HG03457 (cell line): ENCODE measurements around the gene RAI14.
"Not testable (repeated sequence)": the region's sequence is repeated elsewhere in the genome, so short reads cannot be mapped to it uniquely, and the experiment has no call there.

Source experiments
- ATAC-seq: cut with Tn5 transposase; IDR thresholded peaks from one replicate; pipeline ENCODE4 v1.9.1; 2021; ENCODE audit warnings: moderate number of reproducible peaks; ENCODE audit not compliant: unreplicated experiment

RAI14 gene

GRCh38 chr5:34724741-34725140 lies 68.6 kb downstream of the RAI14 start:
- no peak for ATAC-seq

GRCh38 chr5:34727166-34727749 lies 71.1 kb downstream of the RAI14 start:
- ATAC-seq = not testable (repeated sequence)

DNA sequence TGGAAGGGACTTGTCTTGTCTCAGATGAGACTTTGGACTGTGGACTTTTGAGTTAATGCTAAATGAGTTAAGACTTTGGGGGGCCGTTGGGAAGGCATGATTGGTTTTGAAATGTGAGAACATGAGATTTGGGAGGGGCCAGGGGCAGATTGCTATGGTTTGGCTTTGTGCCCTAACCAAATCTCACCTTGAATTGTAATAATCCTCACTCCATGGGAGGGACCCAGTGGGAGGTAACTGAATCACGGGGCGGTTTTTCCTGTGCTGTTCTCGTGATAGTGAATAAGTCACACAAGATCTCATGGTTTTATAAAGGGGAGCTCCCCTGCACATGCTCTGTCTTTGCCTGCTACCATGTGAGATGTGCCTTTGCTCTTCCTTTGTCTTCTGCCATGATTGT lies 72.1 kb downstream of the RAI14 start:
- no peak for ATAC-seq

DNA sequence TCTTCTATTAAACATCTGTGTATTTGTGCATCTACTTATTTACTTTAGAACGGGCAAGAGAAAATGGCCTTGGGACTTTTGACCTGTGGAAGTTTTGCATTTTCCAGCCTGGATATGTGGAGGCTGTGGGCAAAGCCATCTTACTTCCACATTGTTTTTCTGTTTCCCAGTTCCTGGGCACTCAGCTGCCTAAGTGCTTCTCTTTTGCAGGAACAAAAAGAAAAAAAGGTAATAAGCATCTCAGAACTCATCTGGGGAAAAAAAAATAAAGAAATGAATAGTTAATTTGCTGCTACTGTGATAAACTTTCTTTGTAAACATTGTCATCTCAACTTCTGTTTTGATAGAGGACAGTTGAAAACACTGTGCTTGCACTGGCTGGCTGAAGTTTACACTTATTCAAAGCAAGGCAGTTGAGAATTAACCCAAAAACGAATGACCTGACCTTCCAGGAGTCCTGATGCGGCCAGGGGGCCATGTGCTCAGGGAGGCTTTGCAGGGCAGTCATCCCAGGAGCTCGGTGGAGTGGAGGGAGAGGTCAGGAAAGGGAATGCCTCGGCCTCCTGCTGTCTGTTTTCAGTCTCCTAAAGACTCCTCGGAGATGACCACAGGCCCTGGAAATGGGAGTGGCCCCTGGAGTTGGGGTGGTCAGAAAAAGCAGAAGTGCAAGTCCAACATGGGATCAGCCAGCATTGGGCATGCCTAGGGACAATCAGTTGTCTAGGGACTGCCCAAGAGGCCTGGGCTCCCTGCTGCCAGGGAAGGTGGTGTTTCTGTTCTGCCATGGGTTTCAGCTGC lies 75.5 kb downstream of the RAI14 start:
- no peak for ATAC-seq

DNA sequence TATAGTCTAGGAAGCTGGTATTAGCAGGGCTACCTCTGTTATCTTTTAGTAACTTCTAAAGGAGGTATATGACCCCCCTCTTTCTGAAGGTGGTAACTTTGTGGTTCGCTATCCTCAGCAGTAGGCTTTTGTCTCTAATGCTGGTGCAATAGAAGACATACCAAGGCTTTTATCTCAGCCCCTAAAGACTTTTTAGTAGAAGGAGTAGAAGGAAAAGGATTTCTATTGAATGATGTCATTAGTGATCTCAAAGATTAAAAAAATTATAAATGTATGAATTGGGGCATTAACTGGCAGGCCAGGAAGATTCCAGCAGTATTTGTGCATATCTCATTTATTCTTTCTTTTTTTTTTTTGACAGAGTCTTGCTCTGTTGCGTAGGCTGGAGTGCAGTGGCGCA lies 78.2 kb downstream of the RAI14 start:
- ATAC-seq = no peak

DNA sequence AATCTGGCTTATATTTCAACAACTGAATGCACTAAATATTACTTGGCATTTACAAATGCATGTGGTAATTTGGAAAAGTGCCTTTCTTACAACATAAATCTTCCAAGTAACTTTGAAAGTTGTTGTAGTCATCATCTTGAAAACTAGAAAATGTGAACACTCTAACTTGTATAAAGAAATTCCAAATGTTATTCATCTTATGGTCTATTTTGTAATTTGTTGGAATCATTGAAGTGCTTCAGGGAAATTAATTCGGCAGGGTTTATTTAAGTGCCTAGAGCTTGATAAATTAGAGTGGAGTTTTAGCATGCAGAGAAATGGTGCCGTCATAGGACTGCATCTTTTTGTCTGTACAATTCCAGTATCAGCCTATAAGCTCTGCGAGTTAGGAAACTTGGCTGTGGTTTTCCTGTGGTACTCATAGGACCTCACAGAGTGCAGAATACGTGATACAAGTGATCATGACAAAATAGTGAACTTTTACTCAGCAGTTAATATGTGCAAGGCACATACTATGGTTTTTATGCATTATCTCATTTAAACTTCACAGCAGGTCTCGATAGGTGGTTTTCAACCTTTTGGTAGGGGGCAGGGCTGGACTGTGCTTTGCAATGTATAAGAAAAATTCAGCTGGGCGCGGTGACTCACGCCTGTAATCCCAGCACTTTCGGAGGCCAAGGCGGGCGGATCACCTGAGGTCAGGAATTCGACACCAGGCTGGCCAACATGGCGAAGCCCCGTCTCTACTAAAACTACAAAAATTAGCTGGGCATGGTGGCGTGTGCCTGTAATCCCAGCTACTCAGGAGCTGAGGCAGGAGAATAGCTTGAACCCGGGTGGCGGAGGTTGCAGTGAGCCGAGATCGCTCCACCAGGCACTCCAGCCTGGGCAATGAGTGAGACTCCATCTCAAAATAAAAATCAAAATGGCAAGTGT lies 79.6 kb downstream of the RAI14 start:
- no peak for ATAC-seq

- no peak for ATAC-seq
Observed at GRCh38 chr5:34736445-34737115, 80.5 kb downstream of the RAI14 start.

GRCh38 chr5:34737731-34738130 lies 81.6 kb downstream of the RAI14 start:
- ATAC-seq = no peak

DNA sequence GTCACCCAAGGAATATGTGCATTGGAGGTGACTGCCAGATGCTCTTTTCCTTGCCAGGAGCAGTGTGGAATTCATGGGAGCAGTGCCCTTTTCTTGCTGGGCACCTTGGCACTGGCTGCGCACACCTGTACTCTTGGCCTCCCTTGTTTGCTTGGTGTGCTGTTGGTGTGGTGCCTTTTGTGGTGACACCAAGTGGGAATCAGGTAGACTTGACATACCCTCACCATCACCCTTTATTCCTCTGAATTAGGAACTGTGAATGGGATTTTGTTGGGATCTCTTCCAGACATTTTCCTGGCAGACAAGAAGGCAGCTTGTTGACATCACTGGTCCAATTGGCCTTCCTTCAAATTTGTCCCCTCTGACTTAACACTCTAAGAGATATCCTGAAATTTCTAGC lies 82.3 kb downstream of the RAI14 start:
- no peak for ATAC-seq

DNA sequence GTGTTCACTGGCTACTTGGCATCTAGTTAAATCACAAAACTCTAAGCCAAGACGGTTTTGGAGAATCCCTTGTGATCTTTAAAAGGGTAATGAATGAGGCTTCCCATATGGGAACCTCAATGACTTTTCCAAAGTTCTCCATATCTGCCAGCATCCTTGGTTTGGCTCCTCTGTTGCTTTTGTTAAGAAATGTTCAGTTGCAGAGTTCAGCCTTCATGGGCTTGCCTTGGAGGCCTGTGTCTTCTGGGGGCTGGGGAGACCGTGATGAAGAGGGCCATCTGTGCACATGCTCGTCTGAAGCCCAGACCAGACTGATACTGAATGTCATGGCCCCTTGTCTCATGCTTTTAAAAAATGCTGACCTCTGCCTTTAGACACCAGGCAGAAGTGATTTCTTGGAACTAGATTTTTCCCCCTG lies 84.3 kb downstream of the RAI14 start:
- no peak for ATAC-seq

DNA sequence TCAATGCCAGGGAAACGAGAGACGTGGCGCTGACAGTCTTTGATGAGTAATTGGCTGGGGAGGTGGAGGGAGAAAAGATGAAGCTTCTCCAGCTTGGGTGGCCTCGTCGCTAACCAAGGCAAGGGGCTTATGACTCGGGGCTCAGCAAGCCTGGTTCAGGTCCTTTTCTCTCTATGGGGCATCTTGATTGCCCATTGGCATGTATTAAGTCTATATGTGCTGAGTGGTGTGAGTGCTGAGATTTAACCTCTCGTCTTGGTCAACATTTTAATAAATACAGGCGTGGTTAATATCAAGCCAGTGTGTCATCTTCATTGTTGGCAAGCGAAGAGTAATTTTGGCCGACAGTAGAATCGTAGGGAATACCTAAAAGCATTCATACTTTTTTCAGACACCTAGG lies 85.9 kb downstream of the RAI14 start:
- no peak for ATAC-seq

- no peak for ATAC-seq
Observed at GRCh38 chr5:34743878-34744277, 87.8 kb downstream of the RAI14 start.

DNA sequence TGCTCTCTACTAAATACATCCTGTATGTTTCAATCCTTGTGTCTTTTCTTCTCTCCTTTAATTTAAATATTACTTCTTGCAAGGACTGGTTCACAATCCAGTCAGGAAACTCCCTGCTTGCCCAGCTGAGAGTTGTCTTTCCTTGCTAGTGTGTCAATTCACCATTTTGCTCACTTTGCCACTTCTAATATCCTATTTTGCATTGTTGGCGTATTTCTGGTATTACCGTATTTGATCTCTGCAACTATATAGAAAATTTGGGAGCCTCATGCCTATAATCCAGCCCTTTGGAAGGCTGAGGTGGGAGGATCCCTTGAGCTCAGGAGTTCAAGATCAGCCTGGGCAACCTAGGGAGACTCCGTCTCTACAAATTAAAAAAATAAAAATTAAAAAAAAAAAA lies 92.3 kb downstream of the RAI14 start:
- no peak for ATAC-seq

DNA sequence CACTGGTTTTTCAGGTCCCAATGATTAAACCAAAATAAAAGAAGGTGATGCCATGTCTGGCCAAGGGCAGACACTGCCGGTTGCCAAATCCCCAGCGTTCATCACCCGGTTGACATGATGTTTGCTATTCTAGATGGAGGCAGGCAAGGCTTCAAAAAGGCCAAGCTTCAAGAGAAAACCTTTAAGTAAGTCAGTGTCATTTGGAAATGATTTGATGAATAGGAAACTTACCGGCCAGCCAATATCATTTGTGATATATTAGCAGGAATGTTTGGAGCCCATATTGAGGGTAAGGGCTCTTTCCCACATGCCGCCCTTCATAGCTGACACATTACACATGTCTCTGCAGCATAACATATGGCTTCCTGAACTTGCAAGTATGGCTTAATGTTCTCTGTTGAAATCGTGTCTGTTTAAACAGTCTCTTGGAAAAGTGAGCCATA lies 93.3 kb downstream of the RAI14 start:
- no peak for ATAC-seq

DNA sequence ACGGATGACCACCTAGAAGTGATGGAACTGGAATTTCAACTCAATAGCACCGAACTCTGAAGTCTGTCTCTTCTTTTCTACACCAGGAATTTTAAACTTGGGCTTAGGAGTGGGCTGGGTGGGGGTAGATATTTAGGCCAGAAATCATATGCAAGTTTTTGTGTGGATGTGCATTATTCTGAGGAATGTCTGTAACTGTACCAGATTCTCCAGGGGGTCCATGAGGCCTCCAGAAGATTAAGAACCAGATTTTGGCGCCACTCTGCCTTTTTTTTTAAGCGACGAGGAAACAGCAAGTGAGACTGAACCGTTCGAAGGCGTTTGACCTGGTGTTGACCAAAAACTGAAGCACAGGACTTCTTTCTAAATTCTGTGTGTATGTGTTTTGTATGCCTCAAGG lies 94.1 kb downstream of the RAI14 start:
- no peak for ATAC-seq

- ATAC-seq = no peak
Observed at GRCh38 chr5:34751807-34752736, 95.9 kb downstream of the RAI14 start.

GRCh38 chr5:34753236-34753635 lies 97.1 kb downstream of the RAI14 start:
- not testable (repeated sequence) for ATAC-seq

DNA sequence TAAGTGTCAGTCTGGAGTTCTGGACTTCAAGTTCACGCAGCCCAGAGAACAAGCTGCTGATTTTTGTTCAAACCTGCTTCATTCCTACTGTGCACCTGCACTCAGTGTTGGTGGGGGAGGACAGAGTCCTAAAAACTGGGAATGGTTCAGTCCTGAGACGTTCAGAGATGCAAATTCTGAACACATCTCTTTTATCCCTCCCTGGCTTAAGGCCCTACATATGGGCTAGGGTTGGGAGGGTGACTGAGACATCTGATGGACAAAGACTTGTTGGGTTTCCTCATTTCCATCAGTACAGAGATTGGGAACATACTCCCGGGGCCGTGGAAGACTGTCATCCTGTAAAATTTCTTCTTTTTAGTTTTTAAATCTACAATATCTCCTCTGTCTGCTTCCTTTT lies 99.8 kb downstream of the RAI14 start:
- no peak for ATAC-seq

DNA sequence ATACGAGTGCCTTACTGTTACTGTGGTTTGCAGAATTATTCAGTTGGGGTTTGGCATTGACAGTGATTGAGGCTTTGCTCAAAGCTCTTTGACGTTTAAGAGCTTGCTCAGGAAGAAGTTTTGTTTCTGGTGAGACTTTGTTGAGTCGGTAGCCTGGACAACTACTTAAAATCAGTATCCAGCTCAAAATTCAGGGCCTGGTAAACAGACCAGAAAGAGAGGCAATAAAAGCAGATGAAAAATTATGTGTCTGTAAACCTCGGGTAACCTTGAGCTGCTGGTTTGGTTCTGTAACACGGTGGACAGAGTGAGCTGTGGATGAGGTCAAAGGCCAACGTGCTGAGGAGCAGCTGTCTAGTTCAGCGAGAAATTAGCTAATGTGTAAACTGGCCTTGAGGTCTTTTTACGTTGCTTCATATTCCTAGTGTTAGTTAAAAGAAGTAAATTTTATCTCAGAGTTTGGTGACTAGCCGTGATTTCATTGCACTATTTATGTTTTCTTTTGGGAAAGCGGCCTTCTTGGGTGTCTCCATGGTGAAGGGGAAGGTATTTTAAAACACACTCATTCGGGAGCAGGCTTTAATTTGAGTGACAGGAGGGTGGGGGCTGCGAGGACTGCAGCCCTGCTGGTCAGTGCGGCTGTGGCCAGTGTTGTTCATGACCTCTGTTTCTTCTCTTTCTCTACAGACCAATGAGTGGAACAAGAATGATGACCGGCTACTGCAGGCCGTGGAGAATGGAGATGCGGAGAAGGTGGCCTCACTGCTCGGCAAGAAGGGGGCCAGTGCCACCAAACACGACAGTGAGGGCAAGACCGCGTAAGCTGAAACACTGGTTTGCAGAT lies 100.9 kb downstream of the RAI14 start:
- ATAC-seq = no peak
